ENCODE data around the gene POC1A. TPM values are rescaled to one million over a fixed set of nuclear protein-coding genes. Genes with fewer than 3 reads are reported as not detected.

POC1A gene
- total RNA-seq, 2 experiments from 2014 or later = 23.8 to 24.8 TPM

GRCh38 chr3:52084954-52085680 lies 69.1 kb downstream of the POC1A start:
- H3K36me3 Mint-ChIP-seq = peaks cover 4% of the 10 kb centered on the region
- no peak for DNase-seq
- H3K9me3 Mint-ChIP-seq = no peaks in the 10 kb centered on the region
- peaks cover 24% of the 10 kb centered on the region for H3K4me1 Mint-ChIP-seq
- no peak overlapping the region for H3K27ac Mint-ChIP-seq
- no peak overlapping the region for H3K4me3 Mint-ChIP-seq
- no peaks in the 10 kb centered on the region for H3K27me3 Mint-ChIP-seq

- H3K27me3 Mint-ChIP-seq = no peaks in the 10 kb centered on the region
- H3K9me3 Mint-ChIP-seq = no peaks in the 10 kb centered on the region
- peaks cover 24% of the 10 kb centered on the region for H3K4me1 Mint-ChIP-seq
- no peak overlapping the region for H3K27ac Mint-ChIP-seq
- peaks cover 4% of the 10 kb centered on the region for H3K36me3 Mint-ChIP-seq
- no peak for DNase-seq
- no peak overlapping the region for H3K4me3 Mint-ChIP-seq
These were observed 69.8 kb downstream of the POC1A start for GRCh38 chr3:52084216-52084945.

DNA sequence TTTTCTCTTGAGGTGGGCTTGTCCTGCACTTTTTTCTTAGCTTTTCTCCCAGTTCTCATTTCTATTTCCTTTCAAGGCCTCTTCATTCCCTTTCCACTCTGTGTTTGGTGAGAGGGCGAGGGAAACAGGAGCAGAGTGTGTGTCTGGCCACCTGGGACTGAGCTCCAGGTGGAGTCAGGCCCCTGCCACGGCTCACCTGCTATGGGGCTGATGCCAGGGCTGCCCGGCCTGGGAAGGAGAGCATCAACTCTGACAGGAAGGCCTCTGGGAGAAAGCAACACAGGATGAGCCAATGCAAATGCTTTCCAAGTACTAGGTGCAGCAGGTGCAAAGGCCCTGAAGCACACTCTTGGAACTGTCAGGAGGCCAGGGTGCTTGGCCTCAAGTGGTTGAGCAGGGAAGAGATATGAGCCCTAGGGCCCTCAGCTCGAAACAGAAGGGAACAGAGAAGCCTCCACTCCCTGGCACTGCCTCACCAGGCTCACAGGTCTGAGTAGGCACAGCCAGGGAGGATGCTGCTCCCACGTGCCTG lies 70.6 kb downstream of the POC1A start:
- Mint-ChIP-seq H3K36me3 (peaks cover 4% of the 10 kb centered on the region), H3K27ac (no peak overlapping the region), H3K4me1 (peaks cover 24% of the 10 kb centered on the region), H3K4me3 (no peak overlapping the region), H3K27me3 (no peaks in the 10 kb centered on the region), H3K9me3 (no peaks in the 10 kb centered on the region)
- DNase-seq = no peak

DNA sequence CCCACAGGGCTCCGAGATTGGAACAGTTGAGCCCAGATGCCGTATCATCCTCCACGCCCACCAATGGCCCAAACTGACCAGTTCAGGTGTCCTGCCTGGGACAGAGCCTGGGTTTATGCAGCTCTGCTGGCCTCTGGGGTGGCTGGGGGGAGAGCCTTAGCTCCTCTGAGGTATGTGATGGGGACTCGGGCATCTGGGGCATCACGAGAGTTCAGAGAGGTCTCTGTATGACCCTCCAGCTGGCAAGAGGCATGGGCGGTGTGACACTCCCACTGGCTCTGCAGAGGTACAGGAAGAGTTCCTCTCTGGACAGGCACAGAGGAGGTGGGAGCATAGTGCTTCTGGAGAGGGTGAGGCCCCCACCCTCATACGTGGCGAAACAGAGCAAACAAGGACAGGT lies 71.3 kb downstream of the POC1A start:
- peaks cover 4% of the 10 kb centered on the region for H3K36me3 Mint-ChIP-seq
- DNase-seq = no peak
- H3K4me3 Mint-ChIP-seq = no peak overlapping the region
- no peaks in the 10 kb centered on the region for H3K9me3 Mint-ChIP-seq
- H3K27me3 Mint-ChIP-seq = no peaks in the 10 kb centered on the region
- no peak overlapping the region for H3K27ac Mint-ChIP-seq
- peaks cover 24% of the 10 kb centered on the region for H3K4me1 Mint-ChIP-seq

DNA sequence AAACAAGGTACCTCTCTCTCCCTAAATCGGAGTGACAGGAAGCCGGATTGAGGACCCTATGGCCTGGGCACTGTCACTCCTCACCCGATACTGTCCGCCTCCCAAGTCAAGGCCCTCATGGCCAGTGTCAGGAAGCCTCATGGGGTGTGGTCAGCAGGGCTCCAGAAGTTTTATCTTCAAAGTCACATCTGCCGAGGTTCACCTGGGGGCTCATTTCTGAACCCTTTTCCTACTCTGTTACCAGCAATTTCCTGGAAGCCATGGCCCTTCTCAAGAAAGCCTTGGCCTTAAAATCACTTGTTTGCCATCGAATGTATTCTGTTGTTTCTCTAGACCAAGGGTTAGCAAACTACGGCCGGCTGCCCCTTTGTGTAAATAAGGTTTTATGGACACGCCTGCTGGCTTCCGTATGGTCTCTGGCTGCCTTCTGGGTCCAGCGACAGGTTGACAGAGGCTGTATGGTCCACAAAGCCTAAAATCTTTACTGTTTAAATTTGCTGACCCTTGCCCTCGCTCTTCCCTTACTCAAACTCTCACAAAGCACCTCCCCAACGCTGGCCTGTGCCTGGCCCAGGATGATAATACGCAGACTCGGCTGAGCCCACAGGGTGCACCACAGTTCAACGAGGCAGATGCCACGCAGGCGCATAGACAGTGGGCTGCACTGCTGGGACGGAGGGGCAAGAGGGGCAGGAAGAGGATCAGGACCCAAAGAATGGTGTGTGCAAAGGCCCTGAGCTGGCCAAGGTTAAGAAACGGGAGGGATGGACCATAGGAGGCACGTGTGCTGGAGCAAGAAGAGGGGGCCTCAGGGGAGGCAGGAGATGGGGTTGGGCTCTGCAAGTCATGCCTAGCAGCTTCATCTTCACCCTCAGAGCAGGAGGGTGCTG lies 73.1 kb downstream of the POC1A start:
- H3K4me1 Mint-ChIP-seq = peaks cover 7% of the 10 kb centered on the region
- no peak for DNase-seq
- no peaks in the 10 kb centered on the region for H3K9me3 Mint-ChIP-seq
- H3K36me3 Mint-ChIP-seq = peaks cover 2% of the 10 kb centered on the region
- H3K4me3 Mint-ChIP-seq = no peak overlapping the region
- peak overlapping the region; percentile 13 for H3K27ac Mint-ChIP-seq
- H3K27me3 Mint-ChIP-seq = no peaks in the 10 kb centered on the region

DNA sequence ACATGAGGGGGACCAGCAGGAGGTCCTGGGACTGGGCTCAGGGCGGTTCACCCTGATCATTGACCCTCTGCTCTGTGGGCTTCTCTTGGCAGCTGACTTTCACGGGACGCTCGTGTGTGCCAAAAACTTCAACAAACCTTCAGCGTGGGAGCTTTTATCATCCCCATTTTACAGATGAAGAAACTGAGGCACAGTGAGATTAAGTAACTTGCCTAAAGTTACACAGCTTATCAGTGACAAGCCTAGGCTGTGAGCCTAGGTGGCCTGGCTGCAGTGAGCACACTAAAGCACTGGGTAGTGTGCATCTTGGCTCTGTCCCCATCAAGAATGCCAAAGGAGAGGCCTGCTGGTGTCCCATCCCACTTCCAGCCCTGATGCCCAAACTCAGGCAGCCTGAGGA lies 74.3 kb downstream of the POC1A start:
- no peak overlapping the region for H3K27ac Mint-ChIP-seq
- H3K4me3 Mint-ChIP-seq = no peak overlapping the region
- no peaks in the 10 kb centered on the region for H3K9me3 Mint-ChIP-seq
- H3K4me1 Mint-ChIP-seq = no peaks in the 10 kb centered on the region
- DNase-seq = no peak
- no peaks in the 10 kb centered on the region for H3K27me3 Mint-ChIP-seq
- H3K36me3 Mint-ChIP-seq = peaks cover 2% of the 10 kb centered on the region

GRCh38 chr3:52078781-52079560 lies 75.3 kb downstream of the POC1A start:
- H3K4me3 Mint-ChIP-seq = no peak overlapping the region
- no peaks in the 10 kb centered on the region for H3K9me3 Mint-ChIP-seq
- DNase-seq = no peak
- no peaks in the 10 kb centered on the region for H3K27me3 Mint-ChIP-seq
- H3K4me1 Mint-ChIP-seq = no peaks in the 10 kb centered on the region
- peaks cover 2% of the 10 kb centered on the region for H3K36me3 Mint-ChIP-seq
- no peak overlapping the region for H3K27ac Mint-ChIP-seq

- Mint-ChIP-seq H3K9me3 (no peaks in the 10 kb centered on the region), H3K4me3 (no peak overlapping the region), H3K4me1 (no peaks in the 10 kb centered on the region), H3K36me3 (peaks cover 2% of the 10 kb centered on the region), H3K27ac (no peak overlapping the region), H3K27me3 (no peaks in the 10 kb centered on the region)
- DNase-seq = no peak
These were observed 76.3 kb downstream of the POC1A start for GRCh38 chr3:52077925-52078324.

DNA sequence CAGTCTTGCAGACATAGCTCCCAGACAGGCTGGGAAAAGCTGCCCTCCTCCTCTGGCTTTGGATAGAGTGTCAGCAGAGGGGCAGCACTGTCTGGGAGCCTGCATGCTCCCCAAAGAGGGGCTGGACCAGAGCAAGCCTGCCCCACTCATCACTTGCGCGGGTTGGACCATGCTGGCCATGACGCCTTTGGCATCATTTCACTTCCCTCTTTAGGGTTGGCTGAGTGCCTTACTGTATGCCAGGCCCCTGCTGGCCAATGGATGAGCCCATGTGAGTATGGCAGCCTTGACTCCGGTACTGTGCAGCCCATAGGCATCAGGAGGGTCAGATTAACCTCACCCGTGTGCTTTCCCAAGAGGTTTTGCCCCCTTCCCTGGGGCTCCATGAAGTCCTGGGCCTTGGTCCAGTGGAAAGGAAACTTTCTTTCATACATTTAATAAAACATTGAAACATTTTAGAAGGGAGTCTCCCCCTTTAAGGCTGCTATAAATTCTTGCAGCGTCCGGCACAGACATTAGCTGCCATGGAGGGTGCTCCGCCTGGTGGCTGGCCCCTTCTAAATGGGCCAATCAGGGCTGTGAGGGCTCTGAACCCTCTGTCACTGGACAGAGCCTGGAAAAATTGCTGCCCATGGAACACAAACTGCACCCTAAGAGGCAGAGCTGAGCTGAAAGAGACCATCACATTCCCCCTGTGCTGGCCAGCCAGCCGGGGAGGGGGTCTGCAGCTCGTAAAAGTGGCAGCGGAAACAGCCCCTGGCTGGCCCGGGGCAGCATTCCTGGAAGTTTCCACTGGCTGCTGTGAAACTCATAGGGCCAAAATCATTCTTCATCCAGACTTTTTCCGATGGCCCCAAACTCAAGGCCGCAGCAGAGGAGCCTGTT lies 77.1 kb downstream of the POC1A start:
- H3K27me3 Mint-ChIP-seq = no peaks in the 10 kb centered on the region
- H3K27ac Mint-ChIP-seq = no peak overlapping the region
- H3K4me1 Mint-ChIP-seq = peaks cover 3% of the 10 kb centered on the region
- H3K4me3 Mint-ChIP-seq = no peak overlapping the region
- H3K36me3 Mint-ChIP-seq = peaks cover 2% of the 10 kb centered on the region
- no peak for DNase-seq
- no peaks in the 10 kb centered on the region for H3K9me3 Mint-ChIP-seq

- Mint-ChIP-seq H3K27ac (no peak overlapping the region), H3K9me3 (no peaks in the 10 kb centered on the region), H3K4me1 (peaks cover 9% of the 10 kb centered on the region), H3K36me3 (peaks cover 2% of the 10 kb centered on the region), H3K27me3 (no peaks in the 10 kb centered on the region), H3K4me3 (no peak overlapping the region)
- DNase-seq = no peak
These were observed 80.7 kb downstream of the POC1A start for GRCh38 chr3:52073490-52073889.

DNA sequence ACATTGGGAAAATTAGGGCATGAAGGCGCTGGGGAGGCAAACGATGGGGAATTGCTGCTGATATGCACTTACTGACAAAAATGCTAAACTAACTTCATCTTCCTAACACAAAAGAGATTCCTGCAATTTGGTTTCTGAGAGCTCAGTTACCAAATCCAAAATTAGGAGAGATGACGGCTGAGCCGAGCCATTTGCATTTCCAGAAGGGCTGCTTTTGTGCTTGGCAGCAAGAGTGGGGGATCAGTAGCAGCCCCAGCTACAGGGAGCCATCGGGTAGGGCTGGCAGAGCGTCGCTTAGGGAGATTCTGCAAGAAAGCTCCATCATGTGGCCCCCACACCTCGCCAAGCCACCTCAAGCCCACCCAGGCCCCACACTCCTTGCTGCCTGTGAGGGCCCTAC lies 81.8 kb downstream of the POC1A start:
- no peaks in the 10 kb centered on the region for H3K9me3 Mint-ChIP-seq
- no peak overlapping the region for H3K4me3 Mint-ChIP-seq
- peaks cover 9% of the 10 kb centered on the region for H3K4me1 Mint-ChIP-seq
- H3K36me3 Mint-ChIP-seq = peaks cover 2% of the 10 kb centered on the region
- no peak overlapping the region for H3K27ac Mint-ChIP-seq
- DNase-seq = no peak
- H3K27me3 Mint-ChIP-seq = no peaks in the 10 kb centered on the region

- Mint-ChIP-seq H3K27me3 (no peaks in the 10 kb centered on the region), H3K9me3 (no peaks in the 10 kb centered on the region), H3K27ac (no peak overlapping the region), H3K4me1 (peaks cover 9% of the 10 kb centered on the region), H3K4me3 (no peak overlapping the region), H3K36me3 (peaks cover 2% of the 10 kb centered on the region)
- no peak for DNase-seq
These were observed 82.2 kb downstream of the POC1A start for GRCh38 chr3:52072020-52072419.

DNA sequence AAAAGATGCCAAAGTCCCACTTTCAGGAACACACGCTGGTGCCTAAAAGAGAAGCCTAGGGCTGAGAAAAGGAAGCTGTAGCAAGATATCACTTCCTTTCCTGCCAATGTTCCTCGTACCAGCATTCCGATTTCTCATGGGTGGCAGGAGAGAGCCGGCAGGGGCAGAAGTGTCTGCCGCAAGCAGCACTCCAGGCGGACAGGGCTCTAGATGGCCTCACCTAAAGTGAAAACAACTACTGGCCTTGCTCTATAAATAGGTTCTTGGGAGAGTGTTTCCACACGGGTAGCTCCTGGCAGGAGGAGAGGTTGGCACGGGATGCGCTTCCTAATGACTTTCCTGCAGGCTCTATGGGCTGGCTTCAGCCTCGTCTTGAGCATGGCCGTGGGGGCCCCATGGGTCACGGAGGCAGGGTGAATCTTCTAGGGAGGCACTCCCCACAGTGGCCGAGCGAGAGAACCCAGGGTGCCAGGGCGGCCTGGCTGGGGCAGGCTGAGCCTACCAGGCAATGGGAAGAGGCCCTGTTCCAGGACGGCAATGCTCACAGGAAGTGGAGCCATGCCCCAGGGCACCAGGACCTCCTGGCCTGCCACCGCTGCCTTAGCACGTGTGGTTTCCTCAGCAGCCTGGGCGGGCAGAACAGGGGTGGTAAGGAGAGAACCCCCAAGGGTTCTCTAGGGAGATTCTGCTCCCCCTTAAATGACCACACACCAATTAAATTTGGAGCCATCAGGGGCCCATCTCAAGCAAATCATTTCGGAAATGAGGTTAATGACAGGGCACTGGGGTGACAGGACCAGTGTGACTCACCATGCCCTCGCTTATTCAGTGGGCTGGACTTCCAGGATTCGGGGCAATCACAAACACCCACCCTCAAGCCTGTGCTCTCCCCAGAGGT lies 83.2 kb downstream of the POC1A start:
- peaks cover 2% of the 10 kb centered on the region for H3K36me3 Mint-ChIP-seq
- H3K4me1 Mint-ChIP-seq = peaks cover 9% of the 10 kb centered on the region
- no peak for DNase-seq
- H3K9me3 Mint-ChIP-seq = no peaks in the 10 kb centered on the region
- no peak overlapping the region for H3K4me3 Mint-ChIP-seq
- H3K27me3 Mint-ChIP-seq = no peaks in the 10 kb centered on the region
- H3K27ac Mint-ChIP-seq = no peak overlapping the region
